Measurements from ENCODE around the gene PARD3.
"Not testable (repeated sequence)": the region's sequence is repeated elsewhere in the genome, so short reads cannot be mapped to it uniquely, and the experiment has no call there.

The PARD3 gene

GRCh38 chr10:34766811-34767494, 48.1 kb downstream of the PARD3 start:
- no peak for DNase-seq (ENCODE audit: low spot score)

GRCh38 chr10:34766266-34766600, 48.9 kb downstream of the PARD3 start:
- DNase-seq (ENCODE audit: low spot score): no peak

- no peak for DNase-seq (ENCODE audit: low spot score)
Observed at GRCh38 chr10:34764472-34764946, 50.6 kb downstream of the PARD3 start.

DNA sequence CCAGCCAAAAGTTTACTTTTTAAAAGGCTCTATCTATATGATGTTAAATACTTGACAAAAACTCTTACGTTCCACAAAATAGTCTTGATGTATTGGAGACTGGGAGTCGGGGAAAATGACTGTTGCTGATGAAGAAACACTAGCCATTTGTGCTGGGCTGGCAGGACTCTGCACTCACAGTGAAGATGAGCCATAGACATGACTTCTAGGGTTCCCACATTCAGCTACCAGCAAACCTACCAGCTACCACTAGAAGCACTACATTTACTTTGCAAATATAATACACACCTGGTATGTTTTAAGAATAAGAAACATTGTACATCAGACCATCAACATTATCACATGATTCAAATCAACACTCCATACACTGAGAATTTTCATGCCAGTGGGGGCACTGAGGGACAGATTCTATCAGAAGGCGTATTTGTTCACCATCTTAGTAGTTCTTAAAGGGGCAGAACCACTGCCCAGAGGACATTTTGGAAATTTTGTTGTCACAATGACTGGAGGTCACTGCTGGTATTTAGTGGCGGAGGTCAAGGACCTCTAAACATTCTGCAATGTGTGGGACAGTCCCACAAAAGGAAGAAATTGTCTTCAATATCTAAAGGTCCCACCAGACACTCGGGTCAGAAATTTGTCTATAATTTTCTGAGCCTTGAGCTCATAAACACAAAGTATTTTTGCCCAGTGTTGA, 52.3 kb downstream of the PARD3 start:
- no peak for DNase-seq (ENCODE audit: low spot score)

DNA sequence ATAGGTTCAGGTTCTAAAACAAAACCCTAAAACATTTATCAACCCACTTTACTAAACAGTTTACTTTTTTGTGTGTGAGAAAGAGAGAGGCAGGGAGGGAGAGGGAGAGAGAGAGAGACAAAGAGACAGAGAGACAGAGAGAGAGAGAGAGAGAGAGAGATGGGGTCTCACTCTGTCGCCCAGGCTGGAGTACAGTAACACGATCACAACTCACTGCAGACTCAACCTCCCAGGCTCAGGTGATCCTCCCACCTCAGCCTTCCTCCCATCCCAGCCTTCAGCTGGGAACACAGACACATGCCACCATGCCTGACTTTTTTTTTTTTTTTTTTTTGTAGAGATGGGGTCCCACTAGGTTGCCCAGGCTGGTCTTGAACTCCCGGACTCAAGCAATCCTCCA, 52.9 kb downstream of the PARD3 start:
- no peak for DNase-seq (ENCODE audit: low spot score)

- peak; percentile 53 for DNase-seq (ENCODE audit: low spot score)
Observed at GRCh38 chr10:34761453-34761852, 53.6 kb downstream of the PARD3 start.

- no peak for DNase-seq (ENCODE audit: low spot score)
Observed at GRCh38 chr10:34760606-34761005, 54.5 kb downstream of the PARD3 start.

GRCh38 chr10:34759837-34760215, 55.3 kb downstream of the PARD3 start:
- no peak for DNase-seq (ENCODE audit: low spot score)

- peak; percentile 2 for DNase-seq (ENCODE audit: low spot score)
Observed at GRCh38 chr10:34759161-34759836, 55.8 kb downstream of the PARD3 start.

GRCh38 chr10:34758447-34758996, 56.6 kb downstream of the PARD3 start:
- DNase-seq (ENCODE audit: low spot score): peak; percentile 66

- DNase-seq (ENCODE audit: low spot score): no peak
Observed at GRCh38 chr10:34757933-34758332, 57.2 kb downstream of the PARD3 start.

DNA sequence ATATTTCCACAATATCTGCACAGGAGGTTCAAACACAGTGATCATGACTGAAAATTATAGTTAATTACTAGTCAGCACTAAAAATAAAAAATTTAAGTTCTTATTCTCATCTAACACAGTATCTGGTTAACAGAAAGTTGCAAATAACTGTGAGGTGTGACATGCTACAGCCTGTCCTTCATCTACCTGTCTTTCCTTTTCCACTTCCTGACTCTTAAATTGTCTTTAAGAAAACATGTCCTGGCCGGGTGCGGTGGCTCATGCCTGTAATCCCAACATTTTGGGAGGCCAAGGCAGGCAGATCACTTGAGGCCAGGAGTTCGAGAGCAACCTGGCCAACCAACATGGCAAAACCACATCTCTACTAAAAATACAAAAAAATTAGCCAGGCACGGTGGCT, 57.9 kb downstream of the PARD3 start:
- not testable (repeated sequence) for DNase-seq (ENCODE audit: low spot score)

DNA sequence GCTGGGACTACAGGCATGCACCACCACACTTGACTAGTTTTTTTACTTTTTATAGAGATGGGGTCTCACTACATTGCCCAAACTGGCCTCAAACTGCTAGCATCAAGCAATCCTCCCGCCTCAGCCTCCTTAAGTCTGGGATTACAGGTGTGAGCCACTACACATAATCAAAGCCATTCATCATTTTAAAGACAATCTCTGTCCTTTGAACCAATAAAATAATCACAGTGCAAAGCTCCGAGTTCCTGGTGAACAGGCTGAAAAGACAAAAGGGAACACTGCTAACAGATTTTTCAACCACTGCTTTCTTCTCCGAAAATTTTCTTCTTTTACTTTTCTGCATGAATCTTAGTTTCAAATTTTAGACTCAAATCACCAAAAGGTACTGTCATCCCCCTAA, 58.5 kb downstream of the PARD3 start:
- no peak for DNase-seq (ENCODE audit: low spot score)

DNA sequence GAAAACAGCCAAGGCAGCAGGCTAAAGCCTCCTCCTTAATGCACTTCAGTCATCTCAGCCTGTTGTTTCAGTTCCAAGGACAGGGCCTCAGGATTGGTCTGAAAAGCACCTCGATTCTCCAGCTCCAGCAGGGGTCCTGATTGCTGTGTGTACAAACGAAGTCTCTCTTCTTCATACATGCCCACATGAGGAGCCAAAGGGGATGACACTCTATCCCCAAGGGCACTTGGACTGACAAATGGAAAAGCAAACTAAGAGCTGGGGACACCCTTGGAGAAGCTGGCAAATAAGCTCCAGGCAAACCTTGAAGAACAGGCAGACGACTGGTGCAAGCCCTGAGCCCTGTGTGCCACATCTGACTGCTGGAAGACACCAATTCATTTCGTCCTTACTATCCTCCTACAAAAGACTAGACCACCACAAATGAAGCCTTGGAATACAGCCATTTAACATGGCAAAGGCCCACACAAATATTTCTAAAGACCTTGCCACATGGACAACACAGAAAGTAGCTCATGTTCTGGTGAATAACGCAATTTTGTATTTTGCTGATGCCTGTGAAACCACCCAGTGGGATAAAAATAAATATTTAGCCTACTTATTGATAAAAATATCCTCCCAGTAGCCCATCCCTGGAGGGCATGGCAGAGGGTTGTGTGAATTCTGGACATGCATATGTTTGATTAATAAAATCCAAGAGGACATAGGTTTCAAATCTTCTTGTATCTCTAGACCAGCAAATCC, 61.9 kb downstream of the PARD3 start:
- DNase-seq (ENCODE audit: low spot score): no peak

DNA sequence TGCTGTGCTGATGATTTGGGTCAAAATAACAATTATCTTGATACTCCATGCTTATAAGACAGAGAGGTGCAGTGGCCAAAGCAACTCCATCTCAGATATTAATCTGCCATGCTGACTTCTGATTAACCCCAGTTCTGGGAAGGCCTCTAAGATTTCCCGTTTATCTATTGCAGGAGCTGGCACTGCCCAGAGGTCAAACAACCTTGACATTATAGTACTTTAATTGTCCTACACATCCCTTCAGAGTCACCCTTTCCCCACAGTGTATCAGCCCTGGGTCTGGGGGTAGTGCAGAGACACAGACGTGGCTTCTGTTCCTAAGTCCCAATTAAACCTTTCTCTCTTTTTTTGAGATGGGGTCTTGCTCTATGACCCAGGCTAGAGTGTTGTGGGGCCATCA, 63.8 kb downstream of the PARD3 start:
- no peak for DNase-seq (ENCODE audit: low spot score)

DNA sequence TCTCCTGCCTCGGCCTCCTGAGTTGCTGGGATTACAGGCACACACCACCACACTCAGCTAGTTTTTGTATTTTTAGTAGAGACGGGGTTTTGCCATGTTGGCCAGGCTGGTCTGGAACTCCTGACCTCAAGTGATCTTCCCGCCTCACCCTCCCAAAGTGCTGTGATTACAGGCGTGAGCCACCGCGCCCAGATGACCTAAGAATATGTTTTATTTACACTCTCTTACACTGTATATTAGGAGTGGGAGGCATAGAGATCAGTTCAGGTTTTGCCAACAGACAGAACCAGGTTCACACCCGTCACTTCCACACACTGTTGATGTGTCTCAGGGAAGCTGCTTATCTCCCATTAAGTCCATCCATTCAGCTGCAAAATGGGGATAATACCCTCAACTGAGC, 64.3 kb downstream of the PARD3 start:
- not testable (repeated sequence) for DNase-seq (ENCODE audit: low spot score)

DNA sequence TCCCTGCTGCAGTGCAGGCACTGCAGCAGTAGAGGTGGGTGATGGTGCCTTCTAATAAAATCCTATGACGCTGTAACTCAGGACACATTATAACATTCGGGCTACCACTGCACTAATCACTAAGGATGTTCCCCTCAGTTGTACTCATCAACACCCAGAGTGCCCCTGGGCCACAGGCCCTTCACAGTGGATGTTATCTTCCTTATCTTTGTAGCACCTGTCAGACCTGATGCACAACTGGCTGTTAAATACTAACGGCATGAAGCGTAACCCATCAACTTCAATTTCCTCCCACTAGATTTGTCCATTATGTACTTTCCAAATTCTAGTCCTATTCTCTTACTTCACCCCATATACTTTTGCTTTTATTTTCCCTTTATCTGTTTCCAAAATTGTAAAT, 66.3 kb downstream of the PARD3 start:
- DNase-seq (ENCODE audit: low spot score): no peak

- DNase-seq (ENCODE audit: low spot score): no peak
Observed at GRCh38 chr10:34748357-34748756, 66.7 kb downstream of the PARD3 start.

- DNase-seq (ENCODE audit: low spot score): no peak
Observed at GRCh38 chr10:34746094-34746493, 69.0 kb downstream of the PARD3 start.

GRCh38 chr10:34745244-34745643, 69.9 kb downstream of the PARD3 start:
- DNase-seq (ENCODE audit: low spot score): no peak

- DNase-seq (ENCODE audit: low spot score): no peak
Observed at GRCh38 chr10:34744590-34744989, 70.5 kb downstream of the PARD3 start.

DNA sequence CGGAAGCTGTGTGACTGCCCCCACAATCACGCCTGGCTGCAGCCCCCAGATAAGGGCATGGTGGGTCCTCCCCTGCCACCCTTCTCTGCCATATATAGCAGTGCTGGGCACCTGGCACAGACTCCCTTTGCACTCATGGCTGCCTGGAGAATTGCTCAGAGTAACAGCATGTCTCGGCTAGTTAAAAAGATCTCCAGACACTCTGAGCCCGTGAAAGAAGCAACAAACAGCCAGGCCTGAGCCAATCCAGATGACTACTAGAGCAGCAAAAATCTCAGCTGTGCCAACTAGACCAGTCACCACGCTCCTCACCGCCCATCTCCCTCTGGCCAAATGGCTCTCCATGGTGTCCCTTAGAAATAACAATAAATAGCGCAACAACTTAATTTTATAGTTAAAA, 71.3 kb downstream of the PARD3 start:
- DNase-seq (ENCODE audit: low spot score): no peak

Data from COLO829 (cell line).